GM18909 (cell line): ENCODE data around the gene RRAGA.
"Not testable (repeated sequence)": the region's sequence is repeated elsewhere in the genome, so short reads cannot be mapped to it uniquely, and the experiment has no call there.

Experiments used
- ATAC-seq: cut with Tn5 transposase; IDR thresholded peaks from one replicate; pipeline ENCODE4 v1.9.1; 2021; ENCODE audit warnings: mild to moderate bottlenecking; ENCODE audit not compliant: unreplicated experiment, poor library complexity

Gene RRAGA, protein sequence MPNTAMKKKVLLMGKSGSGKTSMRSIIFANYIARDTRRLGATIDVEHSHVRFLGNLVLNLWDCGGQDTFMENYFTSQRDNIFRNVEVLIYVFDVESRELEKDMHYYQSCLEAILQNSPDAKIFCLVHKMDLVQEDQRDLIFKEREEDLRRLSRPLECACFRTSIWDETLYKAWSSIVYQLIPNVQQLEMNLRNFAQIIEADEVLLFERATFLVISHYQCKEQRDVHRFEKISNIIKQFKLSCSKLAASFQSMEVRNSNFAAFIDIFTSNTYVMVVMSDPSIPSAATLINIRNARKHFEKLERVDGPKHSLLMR

DNA sequence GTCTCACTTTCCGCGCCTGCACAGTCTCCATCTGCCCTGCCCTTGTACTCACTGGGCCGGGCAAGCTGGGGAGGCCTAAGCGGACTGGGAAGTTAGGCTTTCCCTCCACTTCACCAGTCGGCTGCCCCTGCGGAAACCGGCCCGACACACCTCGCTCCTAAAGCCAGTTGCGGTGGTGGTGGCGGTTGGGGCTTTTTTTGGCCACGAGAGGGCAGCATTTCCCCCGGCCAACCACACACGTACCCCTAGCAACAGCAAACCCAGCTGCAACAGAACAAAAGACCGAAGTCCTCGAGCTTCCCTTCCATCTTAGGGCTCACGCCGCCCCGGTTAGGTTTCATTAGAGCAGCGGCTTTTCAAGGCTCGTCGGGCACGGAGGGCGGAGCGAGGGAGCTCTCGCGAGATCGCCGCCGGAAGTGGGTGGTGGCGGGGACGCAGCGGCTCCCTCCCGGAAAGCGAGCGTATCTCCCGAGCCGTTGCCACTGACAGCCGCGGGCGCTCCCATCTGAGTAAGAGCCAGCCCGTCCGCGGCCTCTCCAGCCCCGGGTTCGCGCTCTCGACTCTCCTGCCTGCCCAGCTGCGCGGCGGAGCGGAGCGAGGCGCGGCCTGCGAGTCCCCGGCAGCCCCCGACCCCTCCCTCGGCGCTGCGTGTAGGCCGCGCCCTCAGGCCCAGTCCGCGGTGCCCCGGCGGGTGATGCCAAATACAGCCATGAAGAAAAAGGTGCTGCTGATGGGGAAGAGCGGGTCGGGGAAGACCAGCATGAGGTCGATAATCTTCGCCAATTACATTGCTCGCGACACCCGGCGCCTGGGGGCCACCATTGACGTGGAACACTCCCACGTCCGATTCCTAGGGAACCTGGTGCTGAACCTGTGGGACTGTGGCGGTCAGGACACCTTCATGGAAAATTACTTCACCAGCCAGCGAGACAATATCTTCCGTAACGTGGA, at the start of gene RRAGA:
RRAGA (plus strand) TSS at position 462 of the 951 bp plus-strand sequence; CDS start at position 695, 233 bp downstream.
- ATAC-seq, result peak; percentile 92

DNA sequence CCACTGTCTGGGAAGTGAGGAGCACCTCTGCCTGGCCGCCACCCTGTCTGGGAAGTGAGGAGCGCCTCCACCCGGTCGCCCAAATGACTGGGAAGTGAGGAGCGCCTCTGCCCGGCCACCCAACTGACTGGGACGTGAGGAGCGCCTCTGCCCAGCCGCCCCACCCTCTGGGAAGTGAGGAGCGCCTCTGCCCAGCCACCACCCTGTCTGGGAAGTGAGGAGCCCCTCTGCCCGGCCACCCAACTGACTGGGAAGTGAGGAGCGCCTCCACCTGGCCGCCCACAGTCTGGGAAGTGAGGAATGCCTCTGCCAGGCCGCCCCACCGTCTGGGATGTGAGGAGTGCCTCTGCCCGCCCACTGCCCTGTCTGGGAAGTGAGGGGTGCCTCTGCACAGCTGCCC, 49.1 kb upstream of the RRAGA start:
- no peak for ATAC-seq

DNA sequence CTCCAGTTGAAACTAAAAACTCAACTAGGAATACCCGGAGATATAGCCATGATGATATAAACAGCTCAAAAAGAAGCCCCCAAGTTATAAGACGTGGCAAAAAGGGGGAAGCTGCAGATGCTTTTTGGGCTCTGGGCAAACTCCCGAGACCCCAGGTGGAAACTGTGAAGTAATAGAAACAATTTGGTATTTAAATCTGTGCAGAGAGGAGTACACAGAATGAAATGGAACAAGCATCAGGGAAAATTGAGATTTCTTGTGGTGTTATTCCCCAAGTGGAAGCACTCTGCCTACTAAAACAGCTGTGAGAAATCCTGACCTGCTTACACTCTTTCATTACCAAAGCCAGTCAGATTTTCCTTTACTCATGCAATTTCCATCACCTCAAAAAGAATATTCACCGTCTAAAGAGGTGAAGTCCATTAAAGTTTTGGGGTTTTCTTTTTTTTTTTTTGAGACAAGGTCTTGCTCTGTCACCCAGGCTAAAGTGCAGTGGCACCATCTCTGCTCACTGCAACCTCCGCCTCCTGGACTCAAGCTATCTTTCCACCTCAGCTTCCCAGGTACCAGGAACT, 39.7 kb upstream of the RRAGA start:
- no peak for ATAC-seq

DNA sequence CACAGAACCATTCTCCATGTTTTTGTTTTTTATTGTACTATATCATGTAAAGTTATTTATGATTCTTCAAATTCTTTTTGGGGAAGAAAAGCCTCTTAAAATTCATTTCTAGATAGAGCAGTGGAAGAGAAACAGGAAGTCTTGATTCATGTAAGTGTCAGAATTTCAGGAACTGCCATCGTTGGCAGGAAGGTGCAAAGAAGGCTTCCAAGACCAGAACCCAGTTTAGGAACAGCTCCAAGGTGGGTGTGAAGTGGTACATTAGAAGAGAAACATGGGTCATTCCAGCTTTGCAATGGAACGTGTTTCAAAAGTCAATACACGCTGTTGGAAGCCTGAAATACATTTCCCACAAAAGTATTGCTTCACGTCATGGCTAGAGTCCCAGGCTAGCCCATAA, 31.0 kb upstream of the RRAGA start:
- no peak for ATAC-seq

GRCh38 chr9:19020886-19021455, 28.3 kb upstream of the RRAGA start:
- no peak for ATAC-seq

GRCh38 chr9:19021649-19022048, 27.6 kb upstream of the RRAGA start:
- ATAC-seq, result not testable (repeated sequence)

DNA sequence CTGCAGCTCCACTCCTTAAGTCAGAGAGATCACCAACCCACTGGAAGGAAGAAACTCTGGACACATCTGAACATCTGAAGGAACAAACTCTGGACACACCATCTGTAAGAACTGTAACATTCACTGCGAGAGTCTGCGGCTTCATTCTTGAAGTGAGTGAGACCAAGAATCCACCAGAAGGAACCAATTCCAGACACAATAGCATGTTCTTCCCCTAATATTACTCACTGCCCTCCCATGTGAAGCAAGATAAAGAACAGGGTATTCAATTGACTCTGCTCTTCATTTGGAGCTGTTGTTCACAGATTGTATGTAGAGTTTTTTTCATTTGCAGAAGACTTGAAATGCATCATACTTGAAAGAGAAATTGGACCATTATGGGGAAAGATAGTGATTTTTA, 27.0 kb upstream of the RRAGA start:
- ATAC-seq, result no peak

DNA sequence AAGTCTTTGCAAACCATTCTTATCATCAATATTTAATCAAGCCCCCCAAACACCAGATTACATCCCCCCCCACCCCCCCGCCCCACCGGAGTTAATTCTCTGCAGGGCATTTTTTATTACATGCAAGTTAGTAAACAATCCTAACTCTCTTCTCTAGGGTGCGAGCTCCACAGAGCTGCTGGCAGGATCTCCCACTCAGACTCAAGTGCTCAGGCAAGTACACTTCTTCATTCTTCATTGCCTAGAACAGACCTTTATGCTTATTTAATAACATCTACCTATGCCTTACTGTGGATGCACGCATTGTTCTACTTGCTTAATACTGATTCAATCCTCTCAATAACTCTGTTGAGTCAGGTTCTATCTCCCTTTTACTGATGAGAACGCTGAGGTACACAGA, 26.1 kb upstream of the RRAGA start:
- ATAC-seq, result no peak

GRCh38 chr9:19026375-19026774, 22.9 kb upstream of the RRAGA start:
- ATAC-seq, result no peak

DNA sequence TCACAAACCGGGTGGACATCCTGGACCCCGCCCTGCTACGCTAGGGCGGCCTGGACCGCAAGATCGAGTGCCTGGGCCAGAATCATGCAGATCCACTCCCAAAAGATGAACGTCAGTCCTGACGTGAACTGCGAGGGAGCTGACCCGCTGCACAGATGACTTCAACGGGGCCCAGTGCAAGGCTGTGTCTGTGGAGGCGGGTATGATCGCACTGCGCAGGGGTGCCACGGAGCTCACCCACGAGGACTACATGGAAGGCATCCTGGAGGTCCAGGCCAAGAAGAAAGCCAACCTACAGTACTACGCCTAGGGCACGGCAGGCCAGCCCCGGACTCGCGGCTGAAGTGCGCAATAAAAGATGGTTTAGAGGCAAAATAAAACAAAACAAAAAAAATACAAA, 21.4 kb upstream of the RRAGA start:
- ATAC-seq, result no peak

- peak; percentile 58 for ATAC-seq
Measured at GRCh38 chr9:19028835-19029451, 20.3 kb upstream of the RRAGA start.

GRCh38 chr9:19030899-19031298, 18.3 kb upstream of the RRAGA start:
- ATAC-seq, result no peak

DNA sequence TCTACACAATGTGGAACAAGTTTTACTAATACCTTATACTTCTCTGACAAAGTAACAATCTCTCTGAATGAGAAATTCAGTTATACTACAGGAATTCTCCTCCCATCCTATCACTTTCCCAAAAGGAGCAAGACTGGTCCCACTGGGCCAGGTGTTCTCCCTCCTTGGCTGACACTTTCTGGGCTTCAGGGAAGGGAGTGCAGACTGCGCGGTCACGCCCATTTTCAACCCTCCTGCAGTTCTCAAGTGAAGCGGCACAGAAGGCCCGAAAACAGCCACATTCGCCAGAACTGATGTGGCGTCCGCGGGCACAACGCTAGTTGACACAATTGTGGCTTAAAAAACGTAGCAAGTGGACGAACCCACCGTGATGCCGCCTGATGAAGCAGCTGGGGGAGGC, 16.8 kb upstream of the RRAGA start:
- ATAC-seq, result no peak

GRCh38 chr9:19033015-19033414, 16.2 kb upstream of the RRAGA start, which contains the start of gene SAXO1:
Gene SAXO1 (minus strand): TSS chr9:19033209. CDS start chr9:19032908, 301 bp downstream.
- no peak for ATAC-seq

DNA sequence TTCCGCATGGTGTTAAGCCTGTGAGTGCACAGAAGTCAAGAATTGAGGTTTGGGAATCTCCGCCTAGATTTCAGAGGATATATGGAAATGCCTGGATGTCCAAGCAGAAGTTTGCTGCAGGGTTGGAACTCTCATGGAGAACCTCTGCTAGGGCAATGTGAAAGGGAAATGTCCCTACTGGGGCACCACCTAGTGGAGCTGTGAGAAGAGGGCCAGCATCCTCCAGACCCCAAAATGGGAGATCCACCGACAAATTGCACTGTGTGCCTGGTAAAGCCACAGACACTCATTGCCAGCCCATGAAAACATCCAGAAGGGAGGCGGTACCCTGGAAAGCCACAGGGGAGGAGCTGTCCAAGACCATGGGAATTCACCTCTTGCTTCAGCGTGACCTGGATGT, 12.6 kb upstream of the RRAGA start:
- ATAC-seq, result no peak

GRCh38 chr9:19049917-19050636, 850 bp downstream of the RRAGA start:
- no peak for ATAC-seq

GRCh38 chr9:19050637-19051591, 1.7 kb downstream of the RRAGA start:
- no peak for ATAC-seq

- ATAC-seq, result no peak
Measured at GRCh38 chr9:19057033-19057432, 7.8 kb downstream of the RRAGA start.
